Measurements from ENCODE around the gene TNK2.

Gene TNK2

DNA sequence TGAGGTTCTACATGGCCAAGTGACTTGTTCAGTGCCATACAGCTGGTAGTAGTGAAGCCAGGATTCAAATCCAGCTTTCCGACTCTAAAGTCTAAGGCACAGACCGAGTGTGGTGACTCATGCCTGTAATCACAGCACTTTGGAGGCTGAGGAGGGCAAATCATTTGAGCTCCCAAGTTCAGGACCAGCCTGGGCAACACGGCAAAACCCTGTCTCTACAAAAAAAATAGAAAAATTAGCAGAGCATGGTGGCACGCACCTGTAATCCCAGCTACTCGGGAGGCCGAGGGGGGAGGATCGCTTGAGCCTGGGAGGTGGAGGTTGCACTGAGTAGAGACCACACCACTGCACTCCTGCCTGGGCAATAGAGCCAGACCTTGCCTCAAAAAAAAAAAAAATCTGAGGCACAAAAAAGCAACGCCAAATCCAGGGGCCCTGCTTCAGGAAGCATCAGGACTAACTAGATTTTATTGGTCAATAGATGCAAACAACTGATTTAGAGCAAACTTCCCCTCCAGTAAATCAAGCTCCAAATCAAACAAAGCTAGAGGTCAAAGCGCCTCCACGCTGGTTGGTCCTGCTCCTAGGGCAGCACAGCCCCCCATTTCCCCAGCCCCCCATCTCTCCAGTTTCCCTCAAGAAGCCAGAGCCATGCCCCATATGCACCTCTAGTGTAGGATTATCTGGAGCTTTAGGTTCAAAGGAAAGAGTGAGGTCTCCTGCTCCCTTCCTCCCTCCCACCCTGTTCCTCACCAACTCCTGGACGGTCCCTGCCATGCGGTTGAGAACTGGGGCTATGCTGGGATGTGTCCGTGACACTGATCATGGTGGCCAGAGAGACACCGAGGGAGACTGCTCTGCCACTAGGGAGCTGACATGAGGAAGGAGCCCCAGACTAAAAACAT lies 2.9 kb upstream of the TNK2 start:
- Histone ChIP-seq H3K36me3 (ENCODE audit: insufficient read depth, low read length) (no peaks in the 10 kb centered on the region), H3K27ac (ENCODE audit: low read length) (no peak overlapping the region), H3K4me3 (ENCODE audit: low read depth in 1 of 2, low read length in 2 of 2) (no peak overlapping the region), H3K4me2 (ENCODE audit: insufficient read depth, low read length) (no peak overlapping the region), H3K9me3 (ENCODE audit: insufficient read depth, low read length, severe bottlenecking) (no peaks in the 10 kb centered on the region), H3K4me1 (ENCODE audit: insufficient read depth, low read length) (peaks cover 44% of the 10 kb centered on the region), H3K79me2 (ENCODE audit: insufficient read depth, low read length) (peaks cover 16% of the 10 kb centered on the region), H4K20me1 (ENCODE audit: insufficient read depth, low read length) (peaks cover 14% of the 10 kb centered on the region), H3K9ac (ENCODE audit: low read depth, low read length) (no peak overlapping the region), H3K27me3 (ENCODE audit: insufficient read depth, low read length, poor library complexity) (no peaks in the 10 kb centered on the region), H2AFZ (ENCODE audit: low read depth, low read length) (no peak overlapping the region)
- ATAC-seq (ENCODE audit: insufficient read depth, low read depth) (no peak), DNase-seq (no peak)
- TF ChIP-seq, protein P1, sequence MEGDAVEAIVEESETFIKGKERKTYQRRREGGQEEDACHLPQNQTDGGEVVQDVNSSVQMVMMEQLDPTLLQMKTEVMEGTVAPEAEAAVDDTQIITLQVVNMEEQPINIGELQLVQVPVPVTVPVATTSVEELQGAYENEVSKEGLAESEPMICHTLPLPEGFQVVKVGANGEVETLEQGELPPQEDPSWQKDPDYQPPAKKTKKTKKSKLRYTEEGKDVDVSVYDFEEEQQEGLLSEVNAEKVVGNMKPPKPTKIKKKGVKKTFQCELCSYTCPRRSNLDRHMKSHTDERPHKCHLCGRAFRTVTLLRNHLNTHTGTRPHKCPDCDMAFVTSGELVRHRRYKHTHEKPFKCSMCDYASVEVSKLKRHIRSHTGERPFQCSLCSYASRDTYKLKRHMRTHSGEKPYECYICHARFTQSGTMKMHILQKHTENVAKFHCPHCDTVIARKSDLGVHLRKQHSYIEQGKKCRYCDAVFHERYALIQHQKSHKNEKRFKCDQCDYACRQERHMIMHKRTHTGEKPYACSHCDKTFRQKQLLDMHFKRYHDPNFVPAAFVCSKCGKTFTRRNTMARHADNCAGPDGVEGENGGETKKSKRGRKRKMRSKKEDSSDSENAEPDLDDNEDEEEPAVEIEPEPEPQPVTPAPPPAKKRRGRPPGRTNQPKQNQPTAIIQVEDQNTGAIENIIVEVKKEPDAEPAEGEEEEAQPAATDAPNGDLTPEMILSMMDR (IDR thresholded peaks at IDR 0.05; ENCODE audit: borderline replicate concordance, extremely low read depth, low read length, poor library complexity, severe bottlenecking), result no peak
- TF ChIP-seq EZH2 (IDR thresholded peaks at IDR 0.05; ENCODE audit: borderline replicate concordance, low read depth, low read length, severe bottlenecking), result no peak

DNA sequence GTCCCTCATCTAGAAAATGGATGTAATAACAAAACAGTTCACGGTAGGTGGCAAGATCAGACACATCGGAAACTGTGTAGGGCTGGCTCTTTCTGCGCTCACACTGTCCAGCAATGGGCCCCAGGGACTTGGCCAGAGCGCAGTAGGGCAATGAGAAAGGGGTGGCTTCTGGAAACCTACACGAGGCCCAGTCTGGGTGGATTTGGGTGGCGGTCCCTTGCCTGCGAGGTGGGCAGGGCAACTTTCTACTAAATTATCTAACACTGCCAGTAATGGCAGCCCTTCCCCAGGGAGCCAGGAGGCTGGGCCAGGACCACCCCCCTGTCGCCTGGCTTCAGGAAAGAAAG lies 2.1 kb upstream of the TNK2 start:
- TF ChIP-seq EZH2 (IDR thresholded peaks at IDR 0.05; ENCODE audit: borderline replicate concordance, low read depth, low read length, severe bottlenecking), result no peak
- TF ChIP-seq, protein P1 (IDR thresholded peaks at IDR 0.05; ENCODE audit: borderline replicate concordance, extremely low read depth, low read length, poor library complexity, severe bottlenecking), result no peak
- Histone ChIP-seq H3K4me1 (ENCODE audit: insufficient read depth, low read length) (peaks cover 50% of the 10 kb centered on the region), H2AFZ (ENCODE audit: low read depth, low read length) (peak overlapping the region; percentile 72), H3K9me3 (ENCODE audit: insufficient read depth, low read length, severe bottlenecking) (no peaks in the 10 kb centered on the region), H3K36me3 (ENCODE audit: insufficient read depth, low read length) (no peaks in the 10 kb centered on the region), H3K9ac (ENCODE audit: low read depth, low read length) (peak overlapping the region; percentile 52; the same call in 1 of the 2 replicates), H4K20me1 (ENCODE audit: insufficient read depth, low read length) (peaks cover 17% of the 10 kb centered on the region), H3K27ac (ENCODE audit: low read length) (no peak overlapping the region; the same call in 1 of the 2 replicates), H3K27me3 (ENCODE audit: insufficient read depth, low read length, poor library complexity) (no peaks in the 10 kb centered on the region), H3K4me2 (ENCODE audit: insufficient read depth, low read length) (peak overlapping the region; percentile 71), H3K4me3 (ENCODE audit: low read depth in 1 of 2, low read length in 2 of 2) (peak overlapping the region in 1 of 2 experiments; percentile 55; a peak in 1 of 4 replicates), H3K79me2 (ENCODE audit: insufficient read depth, low read length) (peaks cover 23% of the 10 kb centered on the region)
- ATAC-seq (ENCODE audit: insufficient read depth, low read depth) (no peak), DNase-seq (no peak)

DNA sequence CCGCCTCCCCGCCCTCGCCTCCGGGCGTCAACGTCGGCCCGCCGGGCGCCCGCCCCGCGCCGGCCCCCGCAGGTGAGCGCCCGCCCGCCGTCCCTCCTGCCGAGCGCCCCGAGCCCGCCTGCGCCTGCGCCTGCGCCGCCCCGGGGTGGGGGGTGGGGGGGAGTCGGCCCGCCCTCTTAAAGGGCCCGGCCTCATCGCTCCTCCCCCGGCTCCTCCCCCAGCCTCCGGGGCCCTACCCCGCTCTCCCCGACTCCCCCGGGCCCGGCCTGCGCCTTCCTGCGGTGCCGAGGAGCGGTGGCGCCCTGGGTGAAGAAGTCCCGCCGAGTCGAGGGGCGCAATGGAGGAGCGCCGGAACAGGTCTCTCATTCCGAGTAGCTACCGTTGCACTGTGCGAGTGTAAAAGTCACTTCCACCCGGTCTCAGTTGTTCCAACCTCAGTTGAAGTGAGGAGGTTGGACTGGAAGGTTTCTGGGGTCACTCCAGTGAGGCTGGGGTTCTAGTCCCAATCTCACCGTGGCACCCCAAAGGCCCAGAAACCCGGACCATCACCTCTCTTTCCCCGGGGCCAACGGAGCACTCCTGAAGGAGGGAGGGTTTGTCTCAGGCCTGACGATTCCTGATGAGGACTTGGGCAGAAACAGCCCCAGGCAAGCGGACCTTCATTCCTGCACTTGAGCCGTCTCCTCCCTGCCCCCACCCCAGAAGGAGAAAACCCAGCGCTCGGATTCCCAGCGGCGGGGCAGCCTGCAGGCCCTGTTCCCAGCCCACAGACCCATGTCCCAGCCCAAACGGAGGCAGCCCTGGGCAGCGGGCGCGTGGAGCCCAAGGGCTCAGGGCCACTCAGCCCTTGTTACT lies 1.5 kb upstream of the TNK2 start:
- no peak for TF ChIP-seq EZH2 (IDR thresholded peaks at IDR 0.05; ENCODE audit: borderline replicate concordance, low read depth, low read length, severe bottlenecking)
- TF ChIP-seq, protein P1 (IDR thresholded peaks at IDR 0.05; ENCODE audit: borderline replicate concordance, extremely low read depth, low read length, poor library complexity, severe bottlenecking), result no peak
- H4K20me1 ChIP-seq (ENCODE audit: insufficient read depth, low read length), result peaks cover 17% of the 10 kb centered on the region
- ATAC-seq (ENCODE audit: insufficient read depth, low read depth), result peak; percentile 77
- H3K4me2 ChIP-seq (ENCODE audit: insufficient read depth, low read length), result peak overlapping the region; percentile 71
- peak; percentile 89 for DNase-seq
- H3K79me2 ChIP-seq (ENCODE audit: insufficient read depth, low read length), result peaks cover 26% of the 10 kb centered on the region
- H3K4me3 ChIP-seq (ENCODE audit: low read depth in 1 of 2, low read length in 2 of 2), result peak overlapping the region in 1 of 2 experiments; percentile 55; a peak in 3 of 4 replicates
- no peaks in the 10 kb centered on the region for H3K27me3 ChIP-seq (ENCODE audit: insufficient read depth, low read length, poor library complexity)
- peak overlapping the region; percentile 52 for H3K9ac ChIP-seq (ENCODE audit: low read depth, low read length)
- peak overlapping the region; percentile 63 for H3K27ac ChIP-seq (ENCODE audit: low read length)
- H3K36me3 ChIP-seq (ENCODE audit: insufficient read depth, low read length), result no peaks in the 10 kb centered on the region
- no peaks in the 10 kb centered on the region for H3K9me3 ChIP-seq (ENCODE audit: insufficient read depth, low read length, severe bottlenecking)
- peak overlapping the region; percentile 72 for H2AFZ ChIP-seq (ENCODE audit: low read depth, low read length)
- H3K4me1 ChIP-seq (ENCODE audit: insufficient read depth, low read length), result peaks cover 46% of the 10 kb centered on the region

Data from DND-41 (cell line).